ENCODE results near the gene UTP14C.

DNA sequence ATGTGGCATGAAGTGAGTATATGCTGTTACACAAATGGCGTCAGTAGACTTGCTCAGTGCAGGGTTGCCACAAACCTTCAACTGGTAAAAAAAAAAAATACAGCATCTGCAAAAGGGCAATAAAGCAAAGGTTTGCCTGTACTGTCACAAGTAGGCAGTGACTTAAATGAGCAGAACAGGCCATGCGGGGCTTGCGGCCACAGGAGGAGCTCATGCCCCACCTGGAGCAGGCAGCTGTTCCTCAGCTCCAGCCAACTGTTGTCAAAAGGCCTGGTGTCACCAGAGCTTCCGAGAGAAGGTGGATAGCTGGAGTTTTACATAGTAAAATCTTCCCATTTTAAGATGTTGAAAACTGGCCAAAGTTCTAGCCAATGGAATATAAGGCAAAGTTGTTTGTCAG is 20.9 kb upstream of the UTP14C start:
- TF ChIP-seq, protein P1, sequence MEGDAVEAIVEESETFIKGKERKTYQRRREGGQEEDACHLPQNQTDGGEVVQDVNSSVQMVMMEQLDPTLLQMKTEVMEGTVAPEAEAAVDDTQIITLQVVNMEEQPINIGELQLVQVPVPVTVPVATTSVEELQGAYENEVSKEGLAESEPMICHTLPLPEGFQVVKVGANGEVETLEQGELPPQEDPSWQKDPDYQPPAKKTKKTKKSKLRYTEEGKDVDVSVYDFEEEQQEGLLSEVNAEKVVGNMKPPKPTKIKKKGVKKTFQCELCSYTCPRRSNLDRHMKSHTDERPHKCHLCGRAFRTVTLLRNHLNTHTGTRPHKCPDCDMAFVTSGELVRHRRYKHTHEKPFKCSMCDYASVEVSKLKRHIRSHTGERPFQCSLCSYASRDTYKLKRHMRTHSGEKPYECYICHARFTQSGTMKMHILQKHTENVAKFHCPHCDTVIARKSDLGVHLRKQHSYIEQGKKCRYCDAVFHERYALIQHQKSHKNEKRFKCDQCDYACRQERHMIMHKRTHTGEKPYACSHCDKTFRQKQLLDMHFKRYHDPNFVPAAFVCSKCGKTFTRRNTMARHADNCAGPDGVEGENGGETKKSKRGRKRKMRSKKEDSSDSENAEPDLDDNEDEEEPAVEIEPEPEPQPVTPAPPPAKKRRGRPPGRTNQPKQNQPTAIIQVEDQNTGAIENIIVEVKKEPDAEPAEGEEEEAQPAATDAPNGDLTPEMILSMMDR (conservative IDR thresholded peaks at IDR 0.05 in 1 of 2, IDR thresholded peaks at IDR 0.05 in 1 of 2; ENCODE audit: low read depth in 1 of 2, low read length in 2 of 2), result no peak
- TF ChIP-seq EZH2 (IDR thresholded peaks at IDR 0.05; ENCODE audit: low read length, missing control alignments), result no peak

Measured in fibroblast of lung (primary cell).